Testis (tissue), 2 donors: ENCODE measurements around the gene ZEB1.

Source experiments
- CTCF ChIP-seq, 3 experiments: fragments of 450-650 bp in 2 of 3; fragments of 200-600 bp in 1 of 3; sonication (generic) in 1 of 3; IDR thresholded peaks; one replicate each; pipeline ENCODE4 v1.5.1; 2016 to 2019; ENCODE audit warnings: antibody characterized with exemption in 3 of 3, mild to moderate bottlenecking in 2 of 3, moderate library complexity in 1 of 3
- POLR2A ChIP-seq: fragments of 450-650 bp; IDR thresholded peaks from one replicate; pipeline ENCODE4 v1.6.1; 2017; ENCODE audit warnings: antibody characterized with exemption, mild to moderate bottlenecking, moderate library complexity

- TF ChIP-seq POLR2A (no peak), CTCF (IDR thresholded peaks at IDR 0.05) (no peak)
These were observed 46.2 kb upstream of the ZEB1 start for GRCh38 chr10:31272841-31273240.
